GM19351 (cell line): Measurements from ENCODE around the gene S100A5.
A peak's percentile ranks its signal among the peaks of the same experiment; 100 is the strongest.

ENCODE experiments used
- ATAC-seq: cut with Tn5 transposase; IDR thresholded peaks from one replicate; pipeline ENCODE4 v1.9.1; 2021; ENCODE audit warnings: mild to moderate bottlenecking, moderate library complexity; ENCODE audit not compliant: unreplicated experiment

S100A5 gene

GRCh38 chr1:153513023-153513422 lies 27.7 kb downstream of the S100A5 start:
- no peak for ATAC-seq

- peak; percentile 59 for ATAC-seq
Observed at GRCh38 chr1:153510984-153511410, 29.7 kb downstream of the S100A5 start.

- no peak for ATAC-seq
Observed at GRCh38 chr1:153509729-153510354, 30.9 kb downstream of the S100A5 start.

GRCh38 chr1:153509036-153509435 lies 31.7 kb downstream of the S100A5 start:
- ATAC-seq: no peak

- ATAC-seq: no peak
Observed at GRCh38 chr1:153507926-153508583, 32.7 kb downstream of the S100A5 start.

GRCh38 chr1:153506831-153507413 lies 33.8 kb downstream of the S100A5 start:
- no peak for ATAC-seq

GRCh38 chr1:153506386-153506785 lies 34.3 kb downstream of the S100A5 start:
- ATAC-seq: no peak

- no peak for ATAC-seq
Observed at GRCh38 chr1:153505576-153505975, 35.2 kb downstream of the S100A5 start.

GRCh38 chr1:153503766-153504165 lies 37.0 kb downstream of the S100A5 start:
- ATAC-seq: no peak

GRCh38 chr1:153498746-153499145 lies 42.0 kb downstream of the S100A5 start:
- no peak for ATAC-seq

GRCh38 chr1:153495536-153495935 lies 45.2 kb downstream of the S100A5 start:
- no peak for ATAC-seq

- ATAC-seq: no peak
Observed at GRCh38 chr1:153494976-153495535, 45.7 kb downstream of the S100A5 start.

- ATAC-seq: no peak
Observed at GRCh38 chr1:153493343-153493960, 47.3 kb downstream of the S100A5 start.

GRCh38 chr1:153490272-153491051 lies 50.3 kb downstream of the S100A5 start:
- ATAC-seq: no peak

- no peak for ATAC-seq
Observed at GRCh38 chr1:153488731-153489130, 52.0 kb downstream of the S100A5 start.

GRCh38 chr1:153487707-153488106 lies 53.0 kb downstream of the S100A5 start:
- no peak for ATAC-seq
